Memory B cell (primary cell): Measurements from ENCODE around the gene PGBD2.
"Not testable (repeated sequence)": the region's sequence is repeated elsewhere in the genome, so short reads cannot be mapped to it uniquely, and the experiment has no call there.

Experiments
- ATAC-seq: fragments of 150-1000 bp; cut with Tn5 transposase; 2 replicates; pipeline ENCODE4 v1.10.0; 2021; ENCODE audit warnings: low read depth, mild to moderate bottlenecking, moderate library complexity
- DNase-seq, 2 donors: peaks; one replicate each; pipeline ENCODE4 v3.0.0; 2022; ENCODE audit warnings: low spot score in 2 of 2
- H3K27ac Mint-ChIP-seq: one replicate; pipeline ENCODE4 v1.8.0; 2022; ENCODE audit warnings: mild to moderate bottlenecking, moderate library complexity, mixed read lengths
- H3K27me3 Mint-ChIP-seq: one replicate; pipeline ENCODE4 v1.8.0; 2022; ENCODE audit warnings: mixed read lengths
- H3K36me3 Mint-ChIP-seq: one replicate; pipeline ENCODE4 v1.8.0; 2022; ENCODE audit warnings: mild to moderate bottlenecking, mixed read lengths
- H3K4me1 Mint-ChIP-seq: one replicate; pipeline ENCODE4 v1.8.0; 2022; ENCODE audit warnings: mixed read lengths
- H3K4me3 Mint-ChIP-seq: one replicate; pipeline ENCODE4 v1.8.0; 2022; ENCODE audit warnings: mild to moderate bottlenecking, moderate library complexity, mixed read lengths
- H3K9me3 Mint-ChIP-seq: one replicate; pipeline ENCODE4 v1.8.0; 2022; ENCODE audit warnings: mixed read lengths

The PGBD2 gene

GRCh38 chr1:248873993-248874533 lies 32.0 kb upstream of the PGBD2 start:
- DNase-seq: peak; percentile 80 to 88
- Mint-ChIP-seq H3K4me1 (peaks cover 15% of the 10 kb centered on the region), H3K27me3 (no peaks in the 10 kb centered on the region), H3K4me3 (peak overlapping the region; percentile 97), H3K36me3 (no peaks in the 10 kb centered on the region), H3K27ac (peak overlapping the region; percentile 99), H3K9me3 (no peaks in the 10 kb centered on the region)
- ATAC-seq: peak; percentile 73

GRCh38 chr1:248881261-248881660 lies 24.8 kb upstream of the PGBD2 start:
- no peak overlapping the region for H3K27ac Mint-ChIP-seq
- H3K4me1 Mint-ChIP-seq: peaks cover 9% of the 10 kb centered on the region
- no peak for ATAC-seq
- no peaks in the 10 kb centered on the region for H3K36me3 Mint-ChIP-seq
- H3K9me3 Mint-ChIP-seq: peaks cover 1% of the 10 kb centered on the region
- H3K4me3 Mint-ChIP-seq: no peak overlapping the region
- H3K27me3 Mint-ChIP-seq: no peaks in the 10 kb centered on the region
- no peak for DNase-seq

GRCh38 chr1:248882427-248882826 lies 23.6 kb upstream of the PGBD2 start:
- not testable (repeated sequence) for DNase-seq, H3K9me3 Mint-ChIP-seq, ATAC-seq, H3K27me3 Mint-ChIP-seq, H3K36me3 Mint-ChIP-seq, H3K27ac Mint-ChIP-seq, H3K4me3 Mint-ChIP-seq
- H3K4me1 Mint-ChIP-seq: peaks cover 15% of the 10 kb centered on the region

- Mint-ChIP-seq H3K9me3 (peaks cover 1% of the 10 kb centered on the region), H3K4me1 (peaks cover 15% of the 10 kb centered on the region), H3K36me3 (no peaks in the 10 kb centered on the region), H3K27ac (no peak overlapping the region), H3K4me3 (no peak overlapping the region), H3K27me3 (no peaks in the 10 kb centered on the region)
- no peak for DNase-seq
- ATAC-seq: no peak
Observed at GRCh38 chr1:248884632-248885295, 21.3 kb upstream of the PGBD2 start.

- Mint-ChIP-seq H3K27me3 (peaks cover 3% of the 10 kb centered on the region), H3K9me3 (peaks cover 1% of the 10 kb centered on the region), H3K27ac (peak overlapping the region; percentile 67), H3K4me1 (peaks cover 18% of the 10 kb centered on the region), H3K4me3 (peak overlapping the region; percentile 33), H3K36me3 (no peaks in the 10 kb centered on the region)
- no peak for ATAC-seq
- no peak for DNase-seq
Observed at GRCh38 chr1:248885646-248886045, 20.4 kb upstream of the PGBD2 start.

- Mint-ChIP-seq H3K4me3 (no peak overlapping the region), H3K27me3 (peaks cover 6% of the 10 kb centered on the region), H3K36me3 (no peaks in the 10 kb centered on the region), H3K27ac (peak overlapping the region; percentile 67), H3K9me3 (peaks cover 1% of the 10 kb centered on the region), H3K4me1 (peaks cover 21% of the 10 kb centered on the region)
- DNase-seq (no peak), ATAC-seq (no peak)
Observed at GRCh38 chr1:248886237-248886895, 19.7 kb upstream of the PGBD2 start.

- not testable (repeated sequence) for H3K4me3 Mint-ChIP-seq, H3K36me3 Mint-ChIP-seq, ATAC-seq, DNase-seq, H3K9me3 Mint-ChIP-seq, H3K27me3 Mint-ChIP-seq, H3K27ac Mint-ChIP-seq
- peaks cover 23% of the 10 kb centered on the region for H3K4me1 Mint-ChIP-seq
Observed at GRCh38 chr1:248889914-248890243, 16.2 kb upstream of the PGBD2 start.

GRCh38 chr1:248890549-248891498 lies 15.2 kb upstream of the PGBD2 start:
- Mint-ChIP-seq H3K9me3 (no peaks in the 10 kb centered on the region), H3K27ac (no peak overlapping the region), H3K36me3 (no peaks in the 10 kb centered on the region), H3K4me1 (peaks cover 18% of the 10 kb centered on the region), H3K4me3 (no peak overlapping the region), H3K27me3 (peaks cover 9% of the 10 kb centered on the region)
- ATAC-seq: no peak
- DNase-seq: no peak

GRCh38 chr1:248891758-248892157 lies 14.3 kb upstream of the PGBD2 start:
- Mint-ChIP-seq H3K27ac (no peak overlapping the region), H3K27me3 (peaks cover 9% of the 10 kb centered on the region), H3K4me3 (no peak overlapping the region), H3K9me3 (no peaks in the 10 kb centered on the region), H3K36me3 (no peaks in the 10 kb centered on the region), H3K4me1 (peaks cover 12% of the 10 kb centered on the region)
- no peak for ATAC-seq
- DNase-seq: no peak

GRCh38 chr1:248892590-248892989 lies 13.4 kb upstream of the PGBD2 start:
- no peaks in the 10 kb centered on the region for H3K9me3 Mint-ChIP-seq
- no peak for DNase-seq
- H3K27ac Mint-ChIP-seq: no peak overlapping the region
- peaks cover 9% of the 10 kb centered on the region for H3K4me1 Mint-ChIP-seq
- no peak for ATAC-seq
- H3K36me3 Mint-ChIP-seq: no peaks in the 10 kb centered on the region
- no peak overlapping the region for H3K4me3 Mint-ChIP-seq
- peaks cover 9% of the 10 kb centered on the region for H3K27me3 Mint-ChIP-seq

GRCh38 chr1:248894837-248895236 lies 11.2 kb upstream of the PGBD2 start:
- ATAC-seq: no peak

GRCh38 chr1:248897412-248898337 lies 8.4 kb upstream of the PGBD2 start:
- no peak for ATAC-seq
- Mint-ChIP-seq H3K27me3 (peaks cover 6% of the 10 kb centered on the region), H3K36me3 (no peaks in the 10 kb centered on the region), H3K9me3 (no peaks in the 10 kb centered on the region), H3K27ac (no peak overlapping the region), H3K4me1 (peaks cover 3% of the 10 kb centered on the region), H3K4me3 (no peak overlapping the region)
- no peak for DNase-seq

More at GRCh38 chr1:248894837-248895236, 11.2 kb upstream of the PGBD2 start:
- peaks cover 9% of the 10 kb centered on the region for H3K4me1 Mint-ChIP-seq
- no peak overlapping the region for H3K4me3 Mint-ChIP-seq
- no peak for DNase-seq
- no peak overlapping the region for H3K27ac Mint-ChIP-seq
- peaks cover 9% of the 10 kb centered on the region for H3K27me3 Mint-ChIP-seq
- no peaks in the 10 kb centered on the region for H3K9me3 Mint-ChIP-seq
- H3K36me3 Mint-ChIP-seq: no peaks in the 10 kb centered on the region

- no peaks in the 10 kb centered on the region for H3K36me3 Mint-ChIP-seq
- no peak overlapping the region for H3K27ac Mint-ChIP-seq
- no peak overlapping the region for H3K4me3 Mint-ChIP-seq
- DNase-seq (no peak), ATAC-seq (no peak)
- peaks cover 4% of the 10 kb centered on the region for H3K4me1 Mint-ChIP-seq
- H3K9me3 Mint-ChIP-seq: no peaks in the 10 kb centered on the region
- peaks cover 3% of the 10 kb centered on the region for H3K27me3 Mint-ChIP-seq
Observed at GRCh38 chr1:248900637-248901036, 5.4 kb upstream of the PGBD2 start.
